Activated B cell treated with CpG ODN at 0.5 μM for 24 hours (primary cell): Measurements from ENCODE around the gene GNB1L. TPM values are rescaled to one million over a fixed set of nuclear protein-coding genes. Genes with fewer than 3 reads are reported as not detected.
"Not testable (repeated sequence)": the region's sequence is repeated elsewhere in the genome, so short reads cannot be mapped to it uniquely, and the experiment has no call there.

ENCODE experiments used
- ATAC-seq: fragments of 200-7000 bp; cut with Tn5 transposase; one replicate; pipeline ENCODE4 v1.10.0; 2021; ENCODE audit warnings: low read depth, mild to moderate bottlenecking, moderate library complexity
- CTCF ChIA-PET: fragments of 350-600 bp; sonication (Branson Sonifier 250); formaldehyde crosslinking; loops from one replicate; lab custom pipeline; 2021; ENCODE audit warnings: antibody characterized with exemption; lab: Charles Lee
- POLR2A ChIA-PET: fragments of 350-600 bp; sonication (Branson Sonifier 250); formaldehyde crosslinking; loops from one replicate; lab custom pipeline; 2021; ENCODE audit warnings: antibody characterized with exemption; lab: Charles Lee
- DNase-seq: peaks from one replicate; pipeline ENCODE4 v3.0.0; 2022
- H3K27ac Mint-ChIP-seq: one replicate; pipeline ENCODE4 v1.8.0; 2020; ENCODE audit warnings: mixed read lengths
- H3K27me3 Mint-ChIP-seq: one replicate; pipeline ENCODE4 v1.8.0; 2021; ENCODE audit warnings: mixed read lengths
- H3K36me3 Mint-ChIP-seq: one replicate; pipeline ENCODE4 v1.8.0; 2021; ENCODE audit warnings: low read depth, mixed read lengths
- H3K4me1 Mint-ChIP-seq: one replicate; pipeline ENCODE4 v1.8.0; 2021; ENCODE audit warnings: mixed read lengths
- H3K4me3 Mint-ChIP-seq: one replicate; pipeline ENCODE4 v1.8.0; 2020; ENCODE audit warnings: mild to moderate bottlenecking, mixed read lengths
- H3K9me3 Mint-ChIP-seq: one replicate; pipeline ENCODE4 v1.8.0; 2020; ENCODE audit warnings: mixed read lengths
- CTCF ChIP-seq: fragments of 200-600 bp; IDR thresholded peaks from one replicate; pipeline ENCODE4 v1.8.0; 2022; ENCODE audit warnings: antibody characterized with exemption, mild to moderate bottlenecking
- intact Hi-C: fragments of 100-400 bp; cut with micrococcal nuclease; formaldehyde crosslinking; loops from one replicate; pipeline ENCODE4 v1.15.1; 2024
- total RNA-seq: library from RNA; stranded (reverse); gene quantifications from 2 replicates; pipeline ENCODE4 v1.2.3, GENCODE V29; 2022

GNB1L gene
- total RNA-seq, 1 donor from 2014 or later: 6.3 TPM

DNA sequence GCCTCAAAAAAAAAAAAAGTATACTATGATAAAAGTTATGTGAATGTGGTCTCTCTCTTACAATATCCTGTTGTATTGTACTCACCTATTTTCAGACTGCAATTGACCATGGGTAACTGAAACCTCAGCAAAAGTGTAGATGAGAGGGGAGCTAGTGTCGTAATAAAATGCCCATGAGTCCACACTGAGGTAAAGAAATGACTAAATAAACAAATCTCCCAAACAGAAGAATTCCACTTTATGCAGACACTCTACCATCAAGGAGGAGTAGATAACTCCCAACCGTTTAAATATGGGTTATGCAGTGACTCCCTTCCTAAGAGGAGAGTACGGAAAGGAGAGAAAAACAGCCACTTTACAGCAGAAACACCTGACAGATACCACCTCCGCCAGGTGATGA, 14.6 kb downstream of the GNB1L start:
- CTCF ChIA-PET: no interaction called here
- TF ChIP-seq CTCF: no peak
- no peak overlapping the region for H3K27ac Mint-ChIP-seq
- H3K4me3 Mint-ChIP-seq: no peak overlapping the region
- no peak for ATAC-seq
- DNase-seq: no peak
- no peaks in the 10 kb centered on the region for H3K36me3 Mint-ChIP-seq
- no peaks in the 10 kb centered on the region for H3K27me3 Mint-ChIP-seq
- peaks cover 15% of the 10 kb centered on the region for H3K4me1 Mint-ChIP-seq
- H3K9me3 Mint-ChIP-seq: no peaks in the 10 kb centered on the region
- POLR2A ChIA-PET: no interaction called here
- intact Hi-C loops: no loop called here

GRCh38 chr22:19837915-19838314, 16.8 kb downstream of the GNB1L start:
- ChIA-PET CTCF (no interaction called here), POLR2A (no interaction called here)
- ATAC-seq (no peak), DNase-seq (no peak)
- no peak overlapping the region for H3K27ac Mint-ChIP-seq
- no peak for TF ChIP-seq CTCF
- no peaks in the 10 kb centered on the region for H3K9me3 Mint-ChIP-seq
- H3K36me3 Mint-ChIP-seq: no peaks in the 10 kb centered on the region
- intact Hi-C loops: no loop called here
- peaks cover 3% of the 10 kb centered on the region for H3K4me1 Mint-ChIP-seq
- H3K4me3 Mint-ChIP-seq: no peak overlapping the region
- H3K27me3 Mint-ChIP-seq: no peaks in the 10 kb centered on the region

GRCh38 chr22:19836512-19836911, 18.2 kb downstream of the GNB1L start:
- no peak overlapping the region for H3K27ac Mint-ChIP-seq

GRCh38 chr22:19834599-19834998, 20.1 kb downstream of the GNB1L start:
- H3K27me3 Mint-ChIP-seq: no peaks in the 10 kb centered on the region
- intact Hi-C loops: no loop called here
- CTCF ChIA-PET: no interaction called here
- peaks cover 8% of the 10 kb centered on the region for H3K4me1 Mint-ChIP-seq
- no peak for DNase-seq
- no peak overlapping the region for H3K4me3 Mint-ChIP-seq
- H3K9me3 Mint-ChIP-seq: no peaks in the 10 kb centered on the region
- no peak overlapping the region for H3K27ac Mint-ChIP-seq
- H3K36me3 Mint-ChIP-seq: no peaks in the 10 kb centered on the region
- POLR2A ChIA-PET: no interaction called here
- ATAC-seq: no peak
- no peak for TF ChIP-seq CTCF

More at GRCh38 chr22:19836512-19836911, 18.2 kb downstream of the GNB1L start:
- ChIA-PET CTCF (no interaction called here), POLR2A (no interaction called here)
- TF ChIP-seq CTCF: no peak
- H3K27me3 Mint-ChIP-seq: no peaks in the 10 kb centered on the region
- no peaks in the 10 kb centered on the region for H3K36me3 Mint-ChIP-seq
- ATAC-seq (no peak), DNase-seq (no peak)
- H3K9me3 Mint-ChIP-seq: no peaks in the 10 kb centered on the region
- intact Hi-C loops: no loop called here
- peaks cover 8% of the 10 kb centered on the region for H3K4me1 Mint-ChIP-seq
- no peak overlapping the region for H3K4me3 Mint-ChIP-seq

- H3K36me3 Mint-ChIP-seq, H3K27ac Mint-ChIP-seq, H3K9me3 Mint-ChIP-seq, CTCF ChIA-PET, POLR2A ChIA-PET, intact Hi-C loops, DNase-seq, H3K4me1 Mint-ChIP-seq, H3K4me3 Mint-ChIP-seq, H3K27me3 Mint-ChIP-seq, ATAC-seq: not testable (repeated sequence)
Observed at GRCh38 chr22:19833327-19833726, 21.3 kb downstream of the GNB1L start.

- peak; percentile 37 for ATAC-seq
- no peaks in the 10 kb centered on the region for H3K27me3 Mint-ChIP-seq
- no peaks in the 10 kb centered on the region for H3K9me3 Mint-ChIP-seq
- CTCF ChIA-PET: no interaction called here
- H3K4me3 Mint-ChIP-seq: no peak overlapping the region
- peak; percentile 3 for DNase-seq
- H3K36me3 Mint-ChIP-seq: no peaks in the 10 kb centered on the region
- intact Hi-C loops: no loop called here
- TF ChIP-seq CTCF: no peak
- POLR2A ChIA-PET: no interaction called here
- H3K4me1 Mint-ChIP-seq: peaks cover 8% of the 10 kb centered on the region
- no peak overlapping the region for H3K27ac Mint-ChIP-seq
Observed at GRCh38 chr22:19832476-19833108, 22.1 kb downstream of the GNB1L start.

- intact Hi-C loops, H3K27me3 Mint-ChIP-seq, ATAC-seq, H3K4me3 Mint-ChIP-seq, H3K4me1 Mint-ChIP-seq, POLR2A ChIA-PET, H3K36me3 Mint-ChIP-seq, H3K27ac Mint-ChIP-seq, H3K9me3 Mint-ChIP-seq, CTCF ChIA-PET, DNase-seq: not testable (repeated sequence)
Observed at GRCh38 chr22:19831979-19832378, 22.7 kb downstream of the GNB1L start.
